ENCODE data around the gene PACS1. TPM values are rescaled to one million over a fixed set of nuclear protein-coding genes. Genes with fewer than 3 reads are reported as not detected.

Gene PACS1
- total and polyA plus RNA-seq, 9 donors: 22.4 to 92.9 (median 73.9) TPM

DNA sequence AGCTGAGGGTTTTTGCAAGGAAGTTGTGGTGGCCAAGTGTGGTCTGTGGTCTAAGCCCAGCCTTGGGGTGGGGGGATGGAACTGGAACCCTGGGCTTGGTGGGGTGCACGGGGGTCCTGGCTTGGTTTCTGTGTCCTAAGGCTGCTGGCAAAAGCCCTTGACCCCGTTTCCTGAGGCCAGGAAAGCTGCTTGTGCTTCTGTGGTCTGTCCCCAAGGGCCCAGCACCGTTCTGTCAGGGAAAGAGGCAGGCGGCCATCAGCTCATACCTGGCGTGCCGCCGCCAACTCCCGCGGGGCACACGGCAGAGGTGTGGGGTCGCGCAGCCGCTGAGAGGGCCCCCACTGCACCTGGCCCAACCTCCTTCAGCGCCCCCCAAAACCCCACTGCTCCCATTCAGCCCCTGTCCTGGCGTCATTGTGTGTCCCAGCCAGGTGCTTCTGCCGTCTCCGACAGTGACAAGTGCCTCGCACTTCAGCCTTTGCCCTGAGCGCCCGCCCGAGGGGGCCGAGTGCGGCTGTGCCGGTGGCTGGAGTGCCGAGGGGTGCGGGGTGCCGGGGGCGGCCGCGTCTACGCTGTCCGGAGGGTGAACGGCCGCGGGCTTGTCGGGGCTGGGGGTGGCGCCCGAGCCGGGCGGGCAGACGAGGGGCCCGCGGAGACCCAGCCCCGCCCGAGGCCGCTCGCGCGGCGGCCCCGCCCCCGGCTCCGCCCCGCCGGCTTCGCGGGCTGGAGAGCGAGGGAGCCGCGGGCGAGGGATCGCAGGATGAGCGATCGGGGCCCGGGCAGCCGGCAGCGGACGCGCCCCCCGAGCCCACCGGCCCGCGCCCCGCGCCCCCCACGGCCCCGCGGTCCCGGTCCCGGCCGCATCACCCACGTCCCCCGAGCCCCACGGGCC lies 207.6 kb downstream of the PACS1 start, which contains the start of gene CNIH2:
Gene CNIH2 (plus strand): TSS at position 705 of the 892 bp plus-strand sequence. CDS start 282 bp downstream, outside the sequence.
- TF ChIP-seq POLR2A (IDR thresholded peaks at IDR 0.05): no peak
- 9 to 19% (median 18%) methylated on average over 31 to 84 of the region's 84 CpGs for WGBS, 3 donors
- Histone ChIP-seq H3K27ac (peak within 1 kb of the TSS; percentile 28 to 59), H3K27me3 (no peaks in the 10 kb centered on the region), H3K4me3 (peak within 1 kb of the TSS; percentile 34), H3K36me3 (no peaks in the 10 kb centered on the region), H3K4me1 (ENCODE audit: insufficient read depth) (peaks cover 3% of the 10 kb centered on the region), H3K9me3 (no peaks in the 10 kb centered on the region)
- intact Hi-C loops (cut with DNase I): no loop called here
- peak in 3 of 5 donors; percentile 55 to 72 (median 58) for DNase-seq

DNA sequence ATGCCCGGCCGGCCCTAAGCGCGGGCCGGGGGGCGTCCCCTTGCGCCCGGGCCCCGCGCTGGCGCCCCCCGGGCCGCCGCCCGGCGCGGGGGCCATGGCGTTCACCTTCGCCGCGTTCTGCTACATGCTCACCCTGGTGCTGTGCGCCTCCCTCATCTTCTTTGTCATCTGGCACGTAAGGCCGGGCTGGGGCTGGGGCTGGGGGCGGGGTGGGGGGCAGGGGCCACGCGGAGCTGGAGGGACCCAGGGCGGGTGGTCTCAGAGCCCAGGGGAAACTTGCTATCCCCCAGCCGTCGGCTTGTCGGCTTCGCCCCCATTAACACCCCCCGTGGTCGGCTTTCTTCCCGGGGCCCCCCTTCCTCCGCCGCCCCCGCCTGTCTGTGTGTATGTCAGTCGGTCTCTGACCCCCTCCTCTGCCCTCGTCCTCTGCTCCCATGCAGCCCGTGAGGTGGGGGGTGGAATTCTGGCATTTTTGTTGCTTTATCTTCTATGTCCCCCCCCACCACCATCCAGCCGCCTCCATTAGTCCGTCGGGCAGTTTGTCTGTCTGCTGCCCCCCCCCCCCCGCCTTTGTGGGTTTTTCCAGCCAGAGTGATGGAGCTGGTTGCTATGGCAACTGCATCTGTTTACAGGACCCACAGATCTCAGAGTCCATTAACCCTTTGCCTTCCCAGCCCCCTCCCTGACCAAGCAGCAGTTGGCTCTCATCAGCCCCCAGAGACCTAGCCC lies 208.5 kb downstream of the PACS1 start:
- TF ChIP-seq POLR2A (IDR thresholded peaks at IDR 0.05) (no peak), EP300 (IDR thresholded peaks at IDR 0.05) (no peak)
- TF ChIP-seq, protein P1, sequence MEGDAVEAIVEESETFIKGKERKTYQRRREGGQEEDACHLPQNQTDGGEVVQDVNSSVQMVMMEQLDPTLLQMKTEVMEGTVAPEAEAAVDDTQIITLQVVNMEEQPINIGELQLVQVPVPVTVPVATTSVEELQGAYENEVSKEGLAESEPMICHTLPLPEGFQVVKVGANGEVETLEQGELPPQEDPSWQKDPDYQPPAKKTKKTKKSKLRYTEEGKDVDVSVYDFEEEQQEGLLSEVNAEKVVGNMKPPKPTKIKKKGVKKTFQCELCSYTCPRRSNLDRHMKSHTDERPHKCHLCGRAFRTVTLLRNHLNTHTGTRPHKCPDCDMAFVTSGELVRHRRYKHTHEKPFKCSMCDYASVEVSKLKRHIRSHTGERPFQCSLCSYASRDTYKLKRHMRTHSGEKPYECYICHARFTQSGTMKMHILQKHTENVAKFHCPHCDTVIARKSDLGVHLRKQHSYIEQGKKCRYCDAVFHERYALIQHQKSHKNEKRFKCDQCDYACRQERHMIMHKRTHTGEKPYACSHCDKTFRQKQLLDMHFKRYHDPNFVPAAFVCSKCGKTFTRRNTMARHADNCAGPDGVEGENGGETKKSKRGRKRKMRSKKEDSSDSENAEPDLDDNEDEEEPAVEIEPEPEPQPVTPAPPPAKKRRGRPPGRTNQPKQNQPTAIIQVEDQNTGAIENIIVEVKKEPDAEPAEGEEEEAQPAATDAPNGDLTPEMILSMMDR (IDR thresholded peaks at IDR 0.05): no peak
- WGBS, 3 donors: 2 to 6% (median 2%) methylated on average over 23 to 45 of the region's 45 CpGs
- no peaks in the 10 kb centered on the region for H3K9me3 ChIP-seq
- H3K36me3 ChIP-seq: no peaks in the 10 kb centered on the region
- H3K27ac ChIP-seq: no peak overlapping the region
- intact Hi-C loops (cut with DNase I): no loop called here
- H3K4me3 ChIP-seq: peak overlapping the region; percentile 34
- H3K27me3 ChIP-seq: no peaks in the 10 kb centered on the region
- peaks cover 5% of the 10 kb centered on the region for H3K4me1 ChIP-seq (ENCODE audit: insufficient read depth)
- peak in 2 of 5 donors; percentile 42 to 49 for DNase-seq

DNA sequence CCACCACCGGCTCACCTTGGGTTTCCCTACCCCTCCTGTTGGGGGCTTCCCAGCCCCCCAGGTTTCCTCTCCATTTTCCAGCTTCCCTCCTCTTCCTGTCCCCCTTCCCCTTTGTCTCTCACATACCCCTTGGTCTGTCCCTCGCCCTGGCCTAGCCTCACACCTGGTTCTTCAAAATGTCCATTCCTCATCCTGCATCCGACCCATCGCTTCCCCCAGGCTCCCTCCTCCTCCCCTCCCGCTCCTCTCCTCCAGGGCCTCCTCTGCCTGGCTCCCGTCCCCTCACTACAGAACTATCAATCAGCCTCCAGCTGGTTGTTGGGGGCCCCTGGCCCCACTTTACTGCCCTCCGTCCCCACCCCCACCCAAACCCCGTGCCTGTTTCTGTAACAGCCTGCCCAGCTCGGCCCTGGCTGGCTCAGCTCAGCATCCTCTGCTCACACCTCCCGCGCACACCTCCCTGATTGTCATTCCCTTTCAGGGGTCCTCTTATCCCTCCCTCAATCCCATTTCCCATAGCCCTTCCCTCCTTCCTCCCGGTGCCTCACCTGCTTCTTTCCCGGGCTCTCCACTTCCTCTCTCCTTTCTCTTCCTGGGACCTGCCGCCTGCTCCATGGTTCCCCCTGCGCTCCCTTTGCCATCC lies 209.1 kb downstream of the PACS1 start:
- WGBS, 3 donors: 66 to 77% (median 69%) methylated on average over 15 of the region's 15 CpGs
- H3K4me3 ChIP-seq: no peak overlapping the region
- no peaks in the 10 kb centered on the region for H3K9me3 ChIP-seq
- TF ChIP-seq, protein P1 (IDR thresholded peaks at IDR 0.05): no peak
- TF ChIP-seq POLR2A (IDR thresholded peaks at IDR 0.05) (no peak), EP300 (IDR thresholded peaks at IDR 0.05) (no peak)
- no peaks in the 10 kb centered on the region for H3K36me3 ChIP-seq
- H3K27me3 ChIP-seq: no peaks in the 10 kb centered on the region
- intact Hi-C loops (cut with DNase I): no loop called here
- peaks cover 5% of the 10 kb centered on the region for H3K4me1 ChIP-seq (ENCODE audit: insufficient read depth)
- H3K27ac ChIP-seq: no peak overlapping the region
- DNase-seq: peak in 1 of 5 donors; percentile 32

DNA sequence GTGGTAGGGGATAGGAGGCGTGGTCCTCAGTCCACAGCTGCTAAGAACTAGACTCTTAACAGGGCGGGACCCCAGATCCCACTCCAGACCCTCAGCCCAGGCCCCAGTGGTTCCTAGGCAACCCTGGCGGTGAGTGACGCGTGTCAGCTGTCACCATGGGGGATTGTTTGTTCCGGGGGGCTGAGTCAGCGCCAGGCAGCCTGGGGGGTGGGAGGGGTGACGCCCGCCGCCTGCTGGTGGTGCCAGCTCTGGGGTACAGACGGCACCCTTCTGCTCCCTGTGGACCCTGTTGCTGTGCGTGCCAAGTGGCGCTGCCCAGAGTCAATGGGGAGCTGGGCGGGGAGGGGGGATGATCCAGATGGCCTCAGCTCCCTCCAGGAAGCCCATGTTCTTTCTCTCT lies 210.4 kb downstream of the PACS1 start:
- no peak for TF ChIP-seq EP300 (IDR thresholded peaks at IDR 0.05)
- TF ChIP-seq, protein P1 (IDR thresholded peaks at IDR 0.05): no peak
- TF ChIP-seq POLR2A (IDR thresholded peaks at IDR 0.05): no peak
- peak in 3 of 5 donors; percentile 28 to 54 (median 42) for DNase-seq
- Histone ChIP-seq H3K9me3 (no peaks in the 10 kb centered on the region), H3K36me3 (no peaks in the 10 kb centered on the region), H3K27me3 (no peaks in the 10 kb centered on the region), H3K27ac (no peak overlapping the region), H3K4me1 (ENCODE audit: insufficient read depth) (peaks cover 5% of the 10 kb centered on the region), H3K4me3 (no peak overlapping the region)
- intact Hi-C loops (cut with DNase I): loop anchor here in 2 of 4 donors (5.0 to 10.0 kb wide), 3 partner anchors 54 to 63 kb away; partner anchors contain the start of gene RIN1 (in 1 of the 2)
- 81 to 93% (median 86%) methylated on average over 14 of the region's 14 CpGs for WGBS, 3 donors

Measured in ovary (tissue), 9 donors.